Stimulated activated CD8-positive, alpha-beta memory T cell treated with anti-CD3 and anti-CD28 coated beads, Interleukin-15, amount 100 ng/mL, for 24 hours (primary cell): Measurements from ENCODE around the gene EVI2A.
"Not testable (repeated sequence)": the region's sequence is repeated elsewhere in the genome, so short reads cannot be mapped to it uniquely, and the experiment has no call there.

Source experiments
- DNase-seq: peaks from one replicate; pipeline ENCODE4 v3.0.0-alpha.2; 2020; ENCODE audit warnings: low read depth

The EVI2A gene

GRCh38 chr17:31312223-31312622, 9.2 kb downstream of the EVI2A start:
- not testable (repeated sequence) for DNase-seq

- no peak for DNase-seq
Measured at GRCh38 chr17:31311526-31311925, 9.9 kb downstream of the EVI2A start.

GRCh38 chr17:31310886-31311285, 10.5 kb downstream of the EVI2A start:
- no peak for DNase-seq

DNA sequence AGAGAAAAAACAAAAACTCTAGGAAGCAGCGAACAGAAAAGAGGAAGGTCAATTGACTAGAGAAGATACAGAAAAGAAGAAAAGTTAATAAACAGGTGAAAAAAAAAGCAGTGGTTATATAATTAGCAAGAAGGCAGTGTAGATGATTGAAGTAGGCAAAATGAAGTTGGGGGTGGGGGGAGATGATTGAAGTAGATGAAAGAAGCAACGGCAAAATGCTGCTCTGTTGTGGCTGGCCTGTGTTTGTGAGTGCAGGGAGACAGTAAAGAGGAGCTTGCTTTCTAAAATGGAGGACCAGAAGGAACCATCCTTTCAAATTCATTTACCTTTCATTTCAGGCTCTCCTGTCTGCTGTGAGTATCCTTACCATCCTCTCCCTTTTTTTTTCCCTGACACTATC, 11.2 kb downstream of the EVI2A start:
- no peak for DNase-seq

DNA sequence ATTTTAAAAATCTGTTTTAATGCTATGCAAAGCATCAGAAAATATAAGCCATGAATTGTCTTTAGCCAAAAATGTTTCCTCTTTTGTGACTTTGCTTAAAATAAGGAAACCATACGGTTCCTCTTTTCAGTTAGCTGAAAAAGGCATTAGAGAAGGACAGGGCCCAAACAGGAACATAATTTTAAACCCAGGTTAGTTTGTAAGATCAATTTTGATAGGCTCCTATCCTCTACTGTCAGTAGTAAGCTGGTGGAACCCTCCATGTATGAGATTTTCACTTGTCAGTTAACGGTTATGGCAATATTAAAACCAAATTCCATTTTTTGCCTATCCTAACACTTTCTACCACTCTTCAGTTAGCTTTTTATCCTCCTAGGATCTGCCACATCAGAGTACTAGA, 11.9 kb downstream of the EVI2A start:
- no peak for DNase-seq

DNA sequence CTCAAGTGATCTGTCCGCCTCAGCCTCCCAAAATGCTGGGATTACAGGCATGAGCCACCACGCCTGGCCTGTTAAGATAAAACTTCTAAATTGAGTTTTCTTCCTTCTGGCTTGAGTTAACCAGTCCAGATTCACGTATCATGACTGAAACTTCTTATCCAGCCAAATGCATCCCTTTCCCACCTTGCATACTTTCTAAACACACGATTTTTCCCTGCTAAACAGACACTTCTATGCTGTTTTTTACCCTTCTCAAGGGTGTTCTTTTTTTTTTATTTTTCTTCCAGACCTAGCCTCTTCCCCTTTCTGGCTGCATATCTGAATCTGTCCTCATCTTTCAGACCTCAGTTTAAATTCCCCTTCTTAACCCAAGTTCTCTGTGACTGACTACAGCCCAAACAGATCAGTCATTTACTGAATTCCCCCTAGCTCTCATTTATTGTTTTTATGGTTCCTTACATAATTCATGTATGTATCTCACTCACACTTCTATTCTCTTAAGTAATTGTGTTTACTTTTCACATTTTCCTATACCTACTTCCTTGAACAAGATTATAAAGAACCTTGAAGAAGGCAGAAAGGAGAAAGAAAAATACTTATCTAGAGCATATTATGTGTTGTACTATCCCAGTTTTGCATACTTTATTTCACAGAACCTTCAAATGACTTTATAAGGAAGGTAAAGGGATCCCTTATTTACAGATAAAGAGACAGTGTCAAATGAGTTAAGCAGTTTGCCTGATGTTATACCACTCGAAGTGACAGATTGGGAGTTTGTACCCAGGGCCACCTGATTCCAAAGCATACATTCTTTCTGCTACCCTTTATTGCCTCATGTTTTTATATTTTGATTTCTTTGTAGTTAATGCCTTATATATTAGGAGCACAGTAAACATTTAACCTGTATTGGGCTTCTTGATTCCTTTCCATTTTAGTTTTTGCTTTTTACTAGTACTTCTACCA, 12.8 kb downstream of the EVI2A start:
- DNase-seq = no peak

GRCh38 chr17:31307640-31308039, 13.8 kb downstream of the EVI2A start:
- DNase-seq = no peak

DNA sequence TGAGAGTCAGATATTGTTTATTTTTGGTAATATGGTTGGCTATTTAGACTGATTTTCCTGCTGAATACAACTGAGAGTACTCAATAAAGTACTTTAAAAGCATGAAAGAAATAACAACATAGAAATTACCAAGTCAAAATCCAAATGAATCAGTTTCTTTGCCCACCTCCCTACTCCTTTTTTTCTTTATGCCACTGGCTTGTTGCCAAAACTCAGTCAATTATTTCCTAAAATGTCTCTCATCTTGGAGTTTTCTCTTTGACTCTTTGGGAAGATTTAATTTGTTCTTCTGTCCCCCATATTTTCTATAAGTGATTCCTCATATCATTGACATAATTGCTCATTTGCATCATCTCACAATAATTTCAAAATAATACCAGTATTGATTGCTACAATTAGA, 21.8 kb downstream of the EVI2A start:
- DNase-seq = no peak

- no peak for DNase-seq
Measured at GRCh38 chr17:31297090-31297489, 24.3 kb downstream of the EVI2A start, which contains the start of gene OMG. Gene OMG, minus strand, starts transcription at chr17:31297239. Its CDS starts 908 bp downstream, at chr17:31296331.

DNA sequence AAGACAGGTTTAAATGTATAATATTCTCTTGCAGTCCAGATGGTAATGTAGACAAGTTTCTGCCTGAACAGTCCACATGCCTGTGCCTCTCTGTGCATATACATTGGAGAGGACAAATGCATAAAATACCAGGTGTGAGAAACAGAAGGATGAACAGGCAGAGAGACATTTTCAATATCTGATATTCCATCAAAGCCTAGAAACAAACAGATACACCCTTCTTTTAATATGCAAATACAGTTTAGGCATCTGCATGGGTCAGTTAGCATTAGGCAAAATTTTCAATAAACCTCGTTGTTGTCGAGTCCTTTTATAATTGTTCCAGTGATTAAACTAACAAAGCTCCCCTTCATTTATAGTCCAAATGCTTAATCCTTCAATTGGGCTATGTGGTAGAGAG, 25.3 kb downstream of the EVI2A start:
- no peak for DNase-seq

DNA sequence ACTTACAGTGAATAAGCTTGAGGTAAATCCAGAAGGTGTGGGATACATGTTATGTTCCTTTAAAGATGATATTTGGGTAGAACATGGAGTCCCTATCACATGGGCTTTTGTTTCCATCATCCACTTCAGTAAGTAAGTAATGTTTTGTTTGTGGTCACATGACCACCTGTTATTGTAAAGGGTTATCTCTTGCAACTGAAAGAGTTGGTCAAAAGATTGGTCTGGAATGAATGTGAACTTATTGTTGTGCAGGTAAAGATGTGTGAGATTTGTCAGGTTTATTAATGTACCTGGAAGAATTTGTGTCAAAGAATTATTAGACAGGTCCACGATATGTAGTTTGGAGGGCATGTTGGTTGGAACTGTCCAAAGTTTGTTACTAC, 25.9 kb downstream of the EVI2A start:
- no peak for DNase-seq

GRCh38 chr17:31294820-31295488, 26.5 kb downstream of the EVI2A start:
- no peak for DNase-seq

- no peak for DNase-seq
Measured at GRCh38 chr17:31294231-31294630, 27.2 kb downstream of the EVI2A start.

DNA sequence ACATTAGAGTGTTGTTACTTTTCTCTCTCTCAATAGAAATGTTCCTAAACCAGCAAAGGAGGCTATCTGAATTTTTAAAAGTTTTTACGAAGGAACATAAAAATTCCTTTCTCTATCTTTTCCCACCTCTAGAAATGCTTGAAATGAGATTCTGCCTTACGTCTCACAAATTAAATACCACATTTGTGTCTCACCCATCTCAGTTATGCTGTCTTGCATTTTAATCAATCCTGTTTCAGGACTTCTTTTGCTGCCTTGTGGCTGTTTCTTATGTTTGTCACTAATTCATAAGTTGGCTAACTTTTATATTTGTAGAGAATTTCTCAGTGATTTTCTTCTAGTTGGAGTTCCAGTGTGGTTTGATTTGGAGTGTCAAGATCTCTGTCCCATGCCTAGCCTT, 27.8 kb downstream of the EVI2A start:
- DNase-seq = no peak

- DNase-seq = no peak
Measured at GRCh38 chr17:31291820-31292219, 29.6 kb downstream of the EVI2A start.

- no peak for DNase-seq
Measured at GRCh38 chr17:31289790-31290189, 31.6 kb downstream of the EVI2A start.

GRCh38 chr17:31287932-31288331, 33.5 kb downstream of the EVI2A start:
- not testable (repeated sequence) for DNase-seq

DNA sequence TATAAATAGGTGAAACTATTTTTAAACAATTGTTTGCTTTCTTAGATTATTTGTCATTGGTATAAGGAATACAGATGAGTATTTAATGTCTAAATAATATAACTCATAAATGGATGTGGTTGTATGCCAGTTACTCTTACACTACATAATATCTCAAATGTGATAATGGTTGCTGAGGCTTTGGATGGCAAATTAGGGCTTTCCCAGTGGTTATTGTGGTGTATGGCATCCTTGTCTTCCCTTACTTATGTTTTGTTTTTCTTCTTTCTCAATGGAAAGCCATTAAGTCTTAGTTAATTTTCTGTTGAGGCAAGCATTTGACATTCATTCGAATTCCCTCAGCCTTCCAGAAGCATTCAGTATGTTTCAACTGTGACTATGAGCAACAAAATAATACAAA, 34.8 kb downstream of the EVI2A start:
- DNase-seq = no peak

DNA sequence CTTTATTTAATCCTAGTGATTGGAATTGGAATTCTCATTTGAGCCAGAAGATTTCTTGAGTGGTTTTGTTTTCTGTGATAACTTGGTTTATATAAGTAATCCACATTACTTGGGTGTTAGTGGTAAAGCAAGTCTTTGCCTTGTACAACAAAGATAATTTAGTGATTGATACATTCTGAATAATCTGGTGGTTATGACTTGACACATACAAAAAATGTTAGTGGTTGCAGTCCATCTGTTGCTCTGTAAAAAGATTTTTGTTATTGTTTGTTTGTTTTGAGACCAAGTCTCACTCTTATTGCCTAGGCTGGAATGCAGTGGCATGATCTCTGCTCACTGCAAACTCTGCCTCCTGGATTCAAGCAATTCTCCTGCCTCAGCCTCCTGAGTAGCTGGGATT, 37.6 kb downstream of the EVI2A start:
- no peak for DNase-seq

GRCh38 chr17:31281061-31281460, 40.4 kb downstream of the EVI2A start:
- DNase-seq = no peak

GRCh38 chr17:31279401-31279800, 42.0 kb downstream of the EVI2A start:
- no peak for DNase-seq

DNA sequence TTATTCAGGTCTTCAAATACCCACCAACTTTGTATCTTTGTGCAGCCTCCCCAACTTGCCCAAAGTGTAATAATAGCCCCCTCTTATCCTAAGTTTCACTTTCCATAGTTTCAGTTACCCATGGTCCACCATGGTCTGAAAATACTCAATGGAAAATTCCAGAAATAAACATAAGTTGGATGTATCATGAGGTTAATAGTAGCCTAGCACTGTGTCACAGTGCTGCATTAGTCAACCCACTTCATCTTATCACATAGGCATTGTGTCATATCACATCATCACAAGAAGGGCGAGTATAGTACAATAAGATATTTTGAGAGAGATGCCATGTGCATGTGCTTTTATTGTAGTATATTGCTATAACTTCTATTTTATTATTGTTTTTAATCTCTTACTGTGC, 46.3 kb downstream of the EVI2A start:
- DNase-seq = no peak

GRCh38 chr17:31274252-31274651, 47.2 kb downstream of the EVI2A start:
- DNase-seq = no peak
